Astrocyte of the cerebellum (primary cell): ENCODE data around the gene CCDC85C.
A peak's percentile ranks its signal among the peaks of the same experiment; 100 is the strongest.

Source experiments
- DNase-seq: peaks from one replicate; pipeline ENCODE4 v3.0.0-alpha.2; 2011; ENCODE audit warnings: low read depth
- H3K4me3 ChIP-seq: 2 replicates; pipeline ENCODE4 v1.5.1; 2011; ENCODE audit warnings: mild to moderate bottlenecking, low read depth, low read length, moderate library complexity
- CTCF ChIP-seq: IDR thresholded peaks from 2 replicates; pipeline ENCODE4 v1.5.1; 2012; ENCODE audit warnings: low read length, low read depth, moderate library complexity, mild to moderate bottlenecking; ENCODE audit errors: missing control alignments
- in situ Hi-C: cut with HindIII; loops from 2 replicates; pipeline ENCODE4 v1.10.0; 2017; ENCODE audit warnings: low sequenced_read_pairs

CCDC85C gene

GRCh38 chr14:99606359-99606758 is 2.4 kb upstream of the CCDC85C start:
- DNase-seq, result no peak
- TF ChIP-seq CTCF, result no peak
- H3K4me3 ChIP-seq, result no peak overlapping the region
- in situ Hi-C loops, result no loop called here

GRCh38 chr14:99605299-99605961 is 1.4 kb upstream of the CCDC85C start:
- no peak for DNase-seq
- TF ChIP-seq CTCF, result no peak
- in situ Hi-C loops, result no loop called here

GRCh38 chr14:99604766-99605298 is 825 bp upstream of the CCDC85C start:
- H3K4me3 ChIP-seq, result peak overlapping the region; percentile 53
- TF ChIP-seq CTCF, result no peak
- in situ Hi-C loops, result no loop called here
- DNase-seq, result no peak

More at GRCh38 chr14:99605299-99605961, 1.4 kb upstream of the CCDC85C start:
- peak overlapping the region; percentile 53 for H3K4me3 ChIP-seq

- in situ Hi-C loops, result no loop called here
- peak overlapping the region; percentile 53 for H3K4me3 ChIP-seq
- no peak for TF ChIP-seq CTCF
- peak; percentile 86 for DNase-seq
Measured at GRCh38 chr14:99604278-99604765, 315 bp upstream of the CCDC85C start.

- DNase-seq, result no peak
- TF ChIP-seq CTCF, result no peak
- peak overlapping the region; percentile 46 for H3K4me3 ChIP-seq
- in situ Hi-C loops, result no loop called here
Measured at GRCh38 chr14:99602788-99603415, 1.1 kb downstream of the CCDC85C start.

- in situ Hi-C loops, result no loop called here
- peak overlapping the region; percentile 46 for H3K4me3 ChIP-seq
- no peak for TF ChIP-seq CTCF
- no peak for DNase-seq
Measured at GRCh38 chr14:99602054-99602787, 1.8 kb downstream of the CCDC85C start.
